K562 (cell line): ENCODE data around the gene ZNF165. TPM values are rescaled to one million over a fixed set of nuclear protein-coding genes. Genes with fewer than 3 reads are reported as not detected.

Experiments used
- ATAC-seq: fragments of 200-7000 bp; cut with Tn5 transposase; 3 replicates; pipeline ENCODE4 v1.9.1; 2020; ENCODE audit warnings: moderate library complexity
- BruUV-seq: library from RNA; stranded (reverse); fragments of 400-500 nt; replicated peaks from 2 replicates; lab custom pipeline; 2021; lab: Mats Ljungman, UMichigan
- CTCF ChIA-PET: fragments of 300-600 bp; formaldehyde crosslinking; extraction: SDS; loops from one replicate; lab custom pipeline; 2021; ENCODE audit warnings: low intra/inter-chr PET ratio; lab: Yijun Ruan, JAX
- POLR2A ChIA-PET: fragments of 300-600, 350-650 bp; sonication (Branson Sonifier 250); formaldehyde crosslinking; extraction: SDS; loops from one replicate; lab custom pipeline; 2021; ENCODE audit warnings: antibody characterized with exemption, inconsistent platforms; lab: Yijun Ruan, JAX
- DNase-seq, 4 experiments: peaks; one replicate each; pipeline versions ENCODE4 v3.0.0 to v3.0.0-alpha.2; 2011 to 2018; ENCODE audit warnings: low spot score in 3 of 4, mixed read lengths in 3 of 4; ENCODE audit errors: extremely low read depth in 1 of 4
- FAIRE-seq: peaks from 2 replicates; lab custom pipeline; 2011; peaks lifted over from hg19 to GRCh38; lab: Jason Lieb, UNC
- H2AFZ ChIP-seq: 2 replicates; pipeline ENCODE4 v1.6.0; 2011; ENCODE audit warnings: low read depth, low read length, control low read depth, inconsistent platforms
- H3K27ac ChIP-seq: fragments of 200-600 bp; 3 replicates; pipeline ENCODE4 v1.8.0; 2011; ENCODE audit warnings: low read depth, mild to moderate bottlenecking, control low read depth, inconsistent platforms, low read length, moderate library complexity, mixed read lengths; ENCODE audit errors: extremely low read depth
- H3K27me3 ChIP-seq, 2 experiments: fragments of 300-600 bp in 1 of 2; 2 replicates in 1 of 2; 3 replicates in 1 of 2; pipeline versions ENCODE4 v1.6.0 to v1.8.0; 2011; ENCODE audit warnings: inconsistent platforms in 2 of 2, low read length in 2 of 2, mild to moderate bottlenecking in 1 of 2, mixed read lengths in 1 of 2, moderate library complexity in 1 of 2; ENCODE audit not compliant: control insufficient read depth in 2 of 2, insufficient read depth in 2 of 2
- H3K36me3 ChIP-seq: fragments of 300-600 bp; 3 replicates; pipeline ENCODE4 v1.8.0; 2011; ENCODE audit warnings: mild to moderate bottlenecking, low read length, inconsistent platforms; ENCODE audit not compliant: control insufficient read depth, insufficient read depth
- H3K4me1 ChIP-seq, 2 experiments: fragments of 200-600 bp in 1 of 2; replicated peaks in 1 of 2; 2 replicates in 1 of 2; 3 replicates in 1 of 2; pipeline versions ENCODE4 v1.5.1 to v1.8.0; 2011; ENCODE audit warnings: inconsistent platforms in 2 of 2, low read length in 2 of 2, mild to moderate bottlenecking in 1 of 2, mixed read lengths in 1 of 2, moderate library complexity in 1 of 2; ENCODE audit not compliant: control insufficient read depth in 2 of 2, insufficient read depth in 2 of 2
- H3K4me2 ChIP-seq: 2 replicates; pipeline ENCODE4 v1.6.1; 2011; ENCODE audit warnings: low read length, control low read depth, inconsistent platforms, mixed read lengths; ENCODE audit not compliant: insufficient read depth
- H3K4me3 ChIP-seq: fragments of 200-600 bp; sonication (generic), shearing (Covaris generic); 2 replicates; pipeline ENCODE4 v1.5.1; 2016; ENCODE audit warnings: control low read depth, inconsistent platforms
- H3K79me2 ChIP-seq: fragments of 200-600 bp; 3 replicates; pipeline ENCODE4 v1.8.0; 2011; ENCODE audit warnings: low read length, inconsistent platforms; ENCODE audit not compliant: control insufficient read depth, insufficient read depth
- H3K9ac ChIP-seq, 2 experiments: 2 replicates each; pipeline versions ENCODE4 v1.6.0 to v1.6.1; 2011; ENCODE audit warnings: low read depth in 2 of 2, low read length in 2 of 2, control low read depth in 1 of 2, inconsistent platforms in 1 of 2, mild to moderate bottlenecking in 1 of 2, mixed read lengths in 1 of 2; ENCODE audit not compliant: insufficient read depth in 1 of 2
- H3K9me1 ChIP-seq: one replicate; pipeline ENCODE4 v1.6.0; 2011; ENCODE audit warnings: inconsistent platforms, mild to moderate bottlenecking, low read length, moderate library complexity; ENCODE audit not compliant: control insufficient read depth, insufficient read depth
- H3K9me3 ChIP-seq: replicated peaks from 2 replicates; pipeline ENCODE4 v1.5.1; 2011; ENCODE audit warnings: low read depth, low read length, inconsistent platforms; ENCODE audit not compliant: control insufficient read depth, insufficient read depth
- H4K20me1 ChIP-seq: replicated peaks from 2 replicates; pipeline ENCODE4 v1.6.1; 2011; ENCODE audit warnings: low read length, inconsistent platforms, mixed read lengths; ENCODE audit not compliant: control insufficient read depth, insufficient read depth
- HDAC2 ChIP-seq: fragments of 450-650 bp; IDR thresholded peaks from 2 replicates; pipeline ENCODE4 v1.6.1; 2016; ENCODE audit warnings: mild to moderate bottlenecking
- NCOA4 ChIP-seq: fragments of 450-650 bp; IDR thresholded peaks from 2 replicates; pipeline ENCODE4 v1.6.1; 2018; ENCODE audit warnings: mild to moderate bottlenecking; ENCODE audit not compliant: partially characterized antibody
- NR4A1 ChIP-seq, 2 experiments: fragments of 250-450 bp in 1 of 2; fragments of 450-650 bp in 1 of 2; sonication (Bioruptor Pico) in 1 of 2; IDR thresholded peaks; 2 replicates each; pipeline versions ENCODE4 v1.4.0 to v1.6.1; 2016 to 2020; ENCODE audit warnings: mild to moderate bottlenecking in 2 of 2, missing compliant biosample characterization in 1 of 2, missing genetic modification characterization in 1 of 2, moderate library complexity in 1 of 2
- PBX2 ChIP-seq, 2 experiments: IDR thresholded peaks in 1 of 2; conservative IDR thresholded peaks in 1 of 2; 2 replicates each; pipeline ENCODE4 v1.6.1; 2016; ENCODE audit warnings: low read depth in 2 of 2, mild to moderate bottlenecking in 1 of 2, missing compliant biosample characterization in 1 of 2, missing genetic modification characterization in 1 of 2, moderate library complexity in 1 of 2
- TCFL5 ChIP-seq: fragments of 250-450 bp; sonication (Bioruptor Pico); conservative IDR thresholded peaks from 2 replicates; pipeline ENCODE4 v1.6.1; 2021; ENCODE audit warnings: mild to moderate bottlenecking, moderate library complexity, matching md5 sums
- TRIM28 ChIP-seq: fragments of 450-650 bp; IDR thresholded peaks from 2 replicates; pipeline ENCODE4 v1.6.1; 2017
- ZNF217 ChIP-seq: sonication (generic); formaldehyde crosslinking; IDR thresholded peaks from 2 replicates; pipeline ENCODE4 v1.8.0; 2022; ENCODE audit warnings: mild to moderate bottlenecking, missing genetic modification reagents
- ZNF24 ChIP-seq: fragments of 450-650 bp; IDR thresholded peaks from 2 replicates; pipeline ENCODE4 v1.6.1; 2016
- WGBS: fragments of 100-300 bp; shearing (Covaris generic); methylation state at CpG from one replicate; pipeline ENCODE4 v1.1.6; 2016; ENCODE audit warnings: low coverage, mixed read lengths; ENCODE audit not compliant: insufficient coverage; ENCODE audit errors: missing lambda C conversion rate; 5-methylcytosine and 5-hydroxymethylcytosine counted together
- in situ Hi-C: fragments of 300-500 bp; cut with MboI; formaldehyde crosslinking; loops from 4 replicates; pipeline ENCODE4 v1.15.0; 2018; ENCODE audit warnings: inconsistent platforms, mixed read lengths
- intact Hi-C: fragments of 100-400 bp; cut with micrococcal nuclease; formaldehyde crosslinking; loops from 2 replicates; pipeline ENCODE4 v1.14.2; 2022
- polyA plus RNA-seq, 8 experiments: library from polyadenylated mRNA; depleted of rRNA in 4 of 8; stranded (reverse) in 5 of 8; unstranded in 3 of 8; fragments of >200 nt; fragmentation: Nextera tagmentation in 2 of 8; fragmentation: Illumina TruSeq in 1 of 8; extraction: Ambion mirVana in 2 of 8; extraction: Trizol in 1 of 8; gene quantifications; 2 replicates each; pipeline versions ENCODE4 v1.2.1 to v1.2.3, GENCODE V29; 2011 to 2014; ENCODE audit warnings: inconsistent platforms in 1 of 8, missing spikeins in 1 of 8
- total RNA-seq, 7 experiments: library from RNA; depleted of rRNA in 6 of 7; stranded (reverse); fragments of >200 nt in 6 of 7; fragmentation: Illumina TruSeq in 2 of 7; extraction: Trizol in 2 of 7; gene quantifications; 2 replicates each; pipeline versions ENCODE4 v1.2.1 to v1.2.3, GENCODE V29; 2011 to 2021; ENCODE audit warnings: low replicate concordance in 1 of 7
- TF ChIP-seq, protein P1 (sequence below), 2 experiments: fragments of 250-450 bp in 1 of 2; fragments of 450-650 bp in 1 of 2; sonication (Bioruptor Pico) in 1 of 2; IDR thresholded peaks; 2 replicates each; pipeline versions ENCODE4 v1.6.1 to v1.8.0; 2016 to 2021; ENCODE audit warnings: mild to moderate bottlenecking in 2 of 2, moderate library complexity in 2 of 2, missing compliant biosample characterization in 1 of 2, missing genetic modification characterization in 1 of 2
- TF ChIP-seq, protein P2 (sequence below): fragments of 450-650 bp; IDR thresholded peaks from 2 replicates; pipeline ENCODE4 v1.6.1; 2016
- TF ChIP-seq, protein P3 (sequence below): fragments of 450-650 bp; IDR thresholded peaks from 2 replicates; pipeline ENCODE4 v1.6.1; 2017; ENCODE audit warnings: antibody characterized with exemption, mild to moderate bottlenecking

ZNF165 gene
- total and polyA plus RNA-seq, 9 of the 15 experiments (the other 6 are each of a cell fraction or from before 2014, with no cell fraction given), result 0.82 to 3.6 (median 1.2) TPM

DNA sequence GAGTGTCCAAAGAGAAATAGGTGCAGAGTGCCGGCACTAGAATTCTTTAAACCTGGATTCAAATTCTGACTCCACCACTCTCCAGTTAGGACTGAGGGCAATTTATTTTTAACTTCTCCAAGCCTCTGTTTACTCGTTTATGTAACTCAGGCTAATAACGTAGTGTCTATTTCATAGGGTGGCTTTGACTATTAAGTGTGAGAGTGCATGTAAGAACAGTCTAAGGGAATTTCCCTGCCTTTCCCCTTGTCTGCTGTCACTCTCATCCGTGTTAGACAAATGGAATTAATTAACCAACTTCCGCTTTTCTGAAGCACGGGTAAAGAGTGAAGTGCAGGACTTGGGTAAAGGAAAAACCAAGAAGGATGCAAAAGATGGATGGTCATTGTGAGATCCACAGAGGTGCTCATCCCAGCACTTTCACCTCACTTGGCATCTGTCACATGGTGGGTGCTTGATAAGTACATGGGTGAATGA lies 57.2 kb downstream of the ZNF165 start:
- TSS peak; percentile 11 for BruUV-seq
- H3K27me3 ChIP-seq, result no peaks in the 10 kb centered on the region
- intact Hi-C loops, result loop anchor here (2.0 to 5.0 kb wide), 4 partner anchors 75 to 351 kb away; partner anchors contain the start of genes ZSCAN26 and ZSCAN31
- ChIA-PET POLR2A (interaction anchor here (0.7 to 2.0 kb wide), 17 partner anchors 9 to 983 kb away, joined by 3 to 9 read pairs (median 4); partner anchors contain the start of gene ZKSCAN3), CTCF (no interaction called here)
- H3K4me2 ChIP-seq, result peak overlapping the region; percentile 91
- peak overlapping the region; percentile 93 to 98 for H3K9ac ChIP-seq
- 1% methylated on average over 6 of the region's 6 CpGs for WGBS
- no peaks in the 10 kb centered on the region for H4K20me1 ChIP-seq
- H3K4me1 ChIP-seq, result peaks cover 12 to 20% of the 10 kb centered on the region in 2 experiments; a peak in 4 of 5 replicates
- no peak for FAIRE-seq
- in situ Hi-C loops, result loop anchor here (5.0 kb wide), 1 partner anchor 220 kb away; no protein-coding TSS in a partner anchor
- peaks cover 25% of the 10 kb centered on the region for H3K36me3 ChIP-seq
- no peaks in the 10 kb centered on the region for H3K9me1 ChIP-seq
- peak overlapping the region; percentile 72 for H3K4me3 ChIP-seq
- DNase-seq, result peak in 2 of 4 experiments; percentile 29 to 66
- no peak for ATAC-seq
- H3K79me2 ChIP-seq, result peaks cover 55% of the 10 kb centered on the region
- H3K27ac ChIP-seq, result peak overlapping the region; percentile 96
- no peaks in the 10 kb centered on the region; the same call in 1 of the 2 replicates for H3K9me3 ChIP-seq
- peak overlapping the region; percentile 97 for H2AFZ ChIP-seq
- TF ChIP-seq, protein P1, sequence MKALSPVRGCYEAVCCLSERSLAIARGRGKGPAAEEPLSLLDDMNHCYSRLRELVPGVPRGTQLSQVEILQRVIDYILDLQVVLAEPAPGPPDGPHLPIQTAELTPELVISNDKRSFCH (CRISPR knock-in tag; IDR thresholded peaks at IDR 0.05), result no peak
- TF ChIP-seq, protein P1 (tag; IDR thresholded peaks at IDR 0.05), result 0 out of 2 replicates have a peak, but pooled peaks have one; percentile 21
- no peak for TF ChIP-seq PBX2 (CRISPR knock-in tag; IDR thresholded peaks at IDR 0.05; ENCODE audit: low read depth)
- peak; percentile 86 for TF ChIP-seq PBX2 (tag; conservative IDR thresholded peaks at IDR 0.05; ENCODE audit: low read depth)
- TF ChIP-seq TCFL5, result no peak
- no peak for TF ChIP-seq ZNF217
- TF ChIP-seq ZNF24, result no peak
- TF ChIP-seq NCOA4, result no peak
- no peak for TF ChIP-seq HDAC2
- TF ChIP-seq, protein P2, sequence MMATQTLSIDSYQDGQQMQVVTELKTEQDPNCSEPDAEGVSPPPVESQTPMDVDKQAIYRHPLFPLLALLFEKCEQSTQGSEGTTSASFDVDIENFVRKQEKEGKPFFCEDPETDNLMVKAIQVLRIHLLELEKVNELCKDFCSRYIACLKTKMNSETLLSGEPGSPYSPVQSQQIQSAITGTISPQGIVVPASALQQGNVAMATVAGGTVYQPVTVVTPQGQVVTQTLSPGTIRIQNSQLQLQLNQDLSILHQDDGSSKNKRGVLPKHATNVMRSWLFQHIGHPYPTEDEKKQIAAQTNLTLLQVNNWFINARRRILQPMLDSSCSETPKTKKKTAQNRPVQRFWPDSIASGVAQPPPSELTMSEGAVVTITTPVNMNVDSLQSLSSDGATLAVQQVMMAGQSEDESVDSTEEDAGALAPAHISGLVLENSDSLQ, result peak; percentile 90
- TF ChIP-seq, protein P3, sequence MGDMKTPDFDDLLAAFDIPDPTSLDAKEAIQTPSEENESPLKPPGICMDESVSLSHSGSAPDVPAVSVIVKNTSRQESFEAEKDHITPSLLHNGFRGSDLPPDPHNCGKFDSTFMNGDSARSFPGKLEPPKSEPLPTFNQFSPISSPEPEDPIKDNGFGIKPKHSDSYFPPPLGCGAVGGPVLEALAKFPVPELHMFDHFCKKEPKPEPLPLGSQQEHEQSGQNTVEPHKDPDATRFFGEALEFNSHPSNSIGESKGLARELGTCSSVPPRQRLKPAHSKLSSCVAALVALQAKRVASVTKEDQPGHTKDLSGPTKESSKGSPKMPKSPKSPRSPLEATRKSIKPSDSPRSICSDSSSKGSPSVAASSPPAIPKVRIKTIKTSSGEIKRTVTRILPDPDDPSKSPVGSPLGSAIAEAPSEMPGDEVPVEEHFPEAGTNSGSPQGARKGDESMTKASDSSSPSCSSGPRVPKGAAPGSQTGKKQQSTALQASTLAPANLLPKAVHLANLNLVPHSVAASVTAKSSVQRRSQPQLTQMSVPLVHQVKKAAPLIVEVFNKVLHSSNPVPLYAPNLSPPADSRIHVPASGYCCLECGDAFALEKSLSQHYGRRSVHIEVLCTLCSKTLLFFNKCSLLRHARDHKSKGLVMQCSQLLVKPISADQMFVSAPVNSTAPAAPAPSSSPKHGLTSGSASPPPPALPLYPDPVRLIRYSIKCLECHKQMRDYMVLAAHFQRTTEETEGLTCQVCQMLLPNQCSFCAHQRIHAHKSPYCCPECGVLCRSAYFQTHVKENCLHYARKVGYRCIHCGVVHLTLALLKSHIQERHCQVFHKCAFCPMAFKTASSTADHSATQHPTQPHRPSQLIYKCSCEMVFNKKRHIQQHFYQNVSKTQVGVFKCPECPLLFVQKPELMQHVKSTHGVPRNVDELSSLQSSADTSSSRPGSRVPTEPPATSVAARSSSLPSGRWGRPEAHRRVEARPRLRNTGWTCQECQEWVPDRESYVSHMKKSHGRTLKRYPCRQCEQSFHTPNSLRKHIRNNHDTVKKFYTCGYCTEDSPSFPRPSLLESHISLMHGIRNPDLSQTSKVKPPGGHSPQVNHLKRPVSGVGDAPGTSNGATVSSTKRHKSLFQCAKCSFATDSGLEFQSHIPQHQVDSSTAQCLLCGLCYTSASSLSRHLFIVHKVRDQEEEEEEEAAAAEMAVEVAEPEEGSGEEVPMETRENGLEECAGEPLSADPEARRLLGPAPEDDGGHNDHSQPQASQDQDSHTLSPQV, result peak; percentile 43; the same call in 1 of the 2 replicates
- 0 out of 2 replicates have a peak, but pooled peaks have one; percentile 14 for TF ChIP-seq TRIM28
- TF ChIP-seq NR4A1 (CRISPR knock-in tag; IDR thresholded peaks at IDR 0.05), result no peak
- no peak for TF ChIP-seq NR4A1 (tag; IDR thresholded peaks at IDR 0.05)
